Astrocyte (in vitro differentiated cells and primary cell): ENCODE measurements around the gene RASAL1. TPM values are rescaled to one million over a fixed set of nuclear protein-coding genes. Genes with fewer than 3 reads are reported as not detected.

ENCODE experiments used
- DNase-seq: peaks from one replicate; pipeline ENCODE4 v3.0.0-alpha.2; 2010; ENCODE audit warnings: low read depth
- FAIRE-seq: peaks from 2 replicates; lab custom pipeline; 2011; peaks lifted over from hg19 to GRCh38; lab: Jason Lieb, UNC
- H2AFZ ChIP-seq: 2 replicates; pipeline ENCODE4 v1.6.0; 2012; ENCODE audit warnings: low read depth, low read length, inconsistent platforms
- H3K27ac ChIP-seq: 2 replicates; pipeline ENCODE4 v1.5.1; 2011; ENCODE audit warnings: low read depth, low read length, inconsistent platforms
- H3K27me3 ChIP-seq: 2 replicates; pipeline ENCODE4 v1.6.0; 2011; ENCODE audit warnings: low read length, inconsistent platforms; ENCODE audit not compliant: insufficient read depth
- H3K36me3 ChIP-seq: 2 replicates; pipeline ENCODE4 v1.5.1; 2011; ENCODE audit warnings: low read length, inconsistent platforms; ENCODE audit not compliant: insufficient read depth
- H3K4me1 ChIP-seq: 2 replicates; pipeline ENCODE4 v1.5.1; 2011; ENCODE audit warnings: low read length, inconsistent platforms; ENCODE audit not compliant: insufficient read depth
- H3K4me2 ChIP-seq: 2 replicates; pipeline ENCODE4 v1.6.0; 2012; ENCODE audit warnings: low read length, inconsistent platforms
- H3K4me3 ChIP-seq: 2 replicates; pipeline ENCODE4 v1.5.1; 2011; ENCODE audit warnings: low read depth, mild to moderate bottlenecking, low read length, inconsistent platforms; ENCODE audit not compliant: insufficient read depth
- H3K79me2 ChIP-seq: 2 replicates; pipeline ENCODE4 v1.6.0; 2012; ENCODE audit warnings: mild to moderate bottlenecking, low read length, inconsistent platforms; ENCODE audit not compliant: insufficient read depth
- H3K9ac ChIP-seq: 2 replicates; pipeline ENCODE4 v1.6.0; 2012; ENCODE audit warnings: mild to moderate bottlenecking, low read length, inconsistent platforms
- H3K9me3 ChIP-seq: 2 replicates; pipeline ENCODE4 v1.5.1; 2012; ENCODE audit warnings: low read depth, mild to moderate bottlenecking, low read length, inconsistent platforms; ENCODE audit not compliant: insufficient read depth
- H4K20me1 ChIP-seq: 2 replicates; pipeline ENCODE4 v1.6.0; 2012; ENCODE audit warnings: low read length, inconsistent platforms; ENCODE audit not compliant: insufficient read depth
- H3K27ac Mint-ChIP-seq: one replicate; pipeline ENCODE4 v1.8.0; 2021; ENCODE audit warnings: mild to moderate bottlenecking, mixed read lengths; ENCODE audit not compliant: unreplicated experiment
- H3K27me3 Mint-ChIP-seq: one replicate; pipeline ENCODE4 v1.8.0; 2021; ENCODE audit warnings: low read depth, mixed read lengths; ENCODE audit not compliant: unreplicated experiment
- H3K36me3 Mint-ChIP-seq: one replicate; pipeline ENCODE4 v1.8.0; 2021; ENCODE audit warnings: low read depth, mixed read lengths; ENCODE audit not compliant: unreplicated experiment
- H3K4me1 Mint-ChIP-seq: one replicate; pipeline ENCODE4 v1.8.0; 2021; ENCODE audit warnings: low read depth, mixed read lengths; ENCODE audit not compliant: unreplicated experiment
- H3K4me3 Mint-ChIP-seq: one replicate; pipeline ENCODE4 v1.8.0; 2021; ENCODE audit warnings: mild to moderate bottlenecking, moderate library complexity, mixed read lengths; ENCODE audit not compliant: unreplicated experiment
- H3K9me3 Mint-ChIP-seq: one replicate; pipeline ENCODE4 v1.8.0; 2021; ENCODE audit warnings: mild to moderate bottlenecking, mixed read lengths; ENCODE audit not compliant: unreplicated experiment
- EZH2 ChIP-seq: IDR thresholded peaks from 2 replicates; pipeline ENCODE4 v1.6.1; 2012; ENCODE audit warnings: mild to moderate bottlenecking, low read length, inconsistent platforms; ENCODE audit not compliant: insufficient read depth
- total RNA-seq: library from RNA; stranded (reverse); gene quantifications from 2 replicates; pipeline ENCODE4 v1.2.1, GENCODE V29; 2021
- TF ChIP-seq, protein P1 (sequence below): IDR thresholded peaks from 2 replicates; pipeline ENCODE4 v1.5.1; 2011; ENCODE audit warnings: low read depth, mild to moderate bottlenecking, inconsistent platforms, low read length, moderate library complexity; ENCODE audit not compliant: insufficient read depth

RASAL1 gene
- total RNA-seq, 1 donor from 2014 or later: 0.48 TPM

DNA sequence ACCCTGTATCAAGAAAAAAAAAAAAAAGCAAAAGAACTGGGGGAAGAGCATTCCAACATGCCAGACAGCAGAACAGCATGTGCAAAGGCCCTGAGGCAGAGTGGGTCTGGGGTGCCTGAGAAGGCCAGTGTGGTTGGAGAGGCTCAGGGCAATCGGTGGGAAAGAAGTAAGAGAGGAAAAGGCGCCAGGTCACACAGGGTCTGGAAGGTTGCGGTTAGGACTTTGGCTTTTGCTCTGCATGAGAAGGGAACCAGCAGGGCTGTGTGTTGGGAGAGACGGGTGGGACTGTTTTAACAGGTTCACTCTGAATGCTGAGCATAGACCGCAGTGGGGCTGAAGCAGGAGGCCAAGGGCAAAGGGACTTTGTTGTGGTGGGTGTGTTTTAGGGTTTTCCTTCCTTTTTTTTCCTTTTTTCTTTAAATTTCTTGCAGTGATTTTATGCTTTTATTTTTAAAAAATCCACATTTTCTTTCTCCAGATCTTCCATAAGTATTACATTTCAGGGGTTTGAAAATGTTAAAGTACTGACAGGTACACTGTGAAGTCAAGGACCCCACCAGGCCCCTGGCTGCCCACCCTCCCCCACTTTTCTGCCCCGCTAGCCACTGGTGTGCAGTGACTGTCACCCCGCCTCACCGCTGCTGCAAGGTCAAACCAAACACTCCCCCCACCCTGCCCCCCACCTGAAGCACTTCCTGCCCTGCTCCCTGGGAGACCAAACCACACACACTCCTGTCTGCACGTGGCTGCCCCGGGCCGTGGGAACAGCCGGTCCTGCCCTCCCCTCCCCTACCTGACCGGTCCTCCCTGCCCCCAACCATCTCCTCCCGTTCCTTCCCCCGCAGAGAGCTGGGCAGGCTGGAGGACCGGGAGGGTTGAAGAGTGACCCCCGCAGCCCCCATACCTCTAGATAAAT lies 49.1 kb downstream of the RASAL1 start:
- H3K9me3 Mint-ChIP-seq: peaks cover 4% of the 10 kb centered on the region
- TF ChIP-seq, protein P1, sequence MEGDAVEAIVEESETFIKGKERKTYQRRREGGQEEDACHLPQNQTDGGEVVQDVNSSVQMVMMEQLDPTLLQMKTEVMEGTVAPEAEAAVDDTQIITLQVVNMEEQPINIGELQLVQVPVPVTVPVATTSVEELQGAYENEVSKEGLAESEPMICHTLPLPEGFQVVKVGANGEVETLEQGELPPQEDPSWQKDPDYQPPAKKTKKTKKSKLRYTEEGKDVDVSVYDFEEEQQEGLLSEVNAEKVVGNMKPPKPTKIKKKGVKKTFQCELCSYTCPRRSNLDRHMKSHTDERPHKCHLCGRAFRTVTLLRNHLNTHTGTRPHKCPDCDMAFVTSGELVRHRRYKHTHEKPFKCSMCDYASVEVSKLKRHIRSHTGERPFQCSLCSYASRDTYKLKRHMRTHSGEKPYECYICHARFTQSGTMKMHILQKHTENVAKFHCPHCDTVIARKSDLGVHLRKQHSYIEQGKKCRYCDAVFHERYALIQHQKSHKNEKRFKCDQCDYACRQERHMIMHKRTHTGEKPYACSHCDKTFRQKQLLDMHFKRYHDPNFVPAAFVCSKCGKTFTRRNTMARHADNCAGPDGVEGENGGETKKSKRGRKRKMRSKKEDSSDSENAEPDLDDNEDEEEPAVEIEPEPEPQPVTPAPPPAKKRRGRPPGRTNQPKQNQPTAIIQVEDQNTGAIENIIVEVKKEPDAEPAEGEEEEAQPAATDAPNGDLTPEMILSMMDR: no peak
- no peak for TF ChIP-seq EZH2
- no peak for FAIRE-seq
- H2AFZ ChIP-seq: no peak overlapping the region
- H3K4me2 ChIP-seq: no peak overlapping the region
- no peak overlapping the region for H3K9ac ChIP-seq
- no peak overlapping the region for H3K27ac ChIP-seq
- no peaks in the 10 kb centered on the region for H3K4me1 ChIP-seq
- no peaks in the 10 kb centered on the region for H3K9me3 ChIP-seq
- H3K4me1 Mint-ChIP-seq: peaks cover 19% of the 10 kb centered on the region
- peak overlapping the region; percentile 47 for H3K27ac Mint-ChIP-seq
- H4K20me1 ChIP-seq: no peaks in the 10 kb centered on the region
- no peaks in the 10 kb centered on the region for H3K79me2 ChIP-seq
- DNase-seq: no peak
- H3K36me3 ChIP-seq: no peaks in the 10 kb centered on the region
- H3K27me3 ChIP-seq: peaks cover 4% of the 10 kb centered on the region
- peaks cover 4% of the 10 kb centered on the region for H3K36me3 Mint-ChIP-seq
- H3K4me3 Mint-ChIP-seq: no peak overlapping the region
- no peak overlapping the region for H3K4me3 ChIP-seq
- peaks cover 55% of the 10 kb centered on the region for H3K27me3 Mint-ChIP-seq

GRCh38 chr12:113083863-113084435 lies 51.6 kb downstream of the RASAL1 start:
- Histone ChIP-seq H3K4me1 (no peaks in the 10 kb centered on the region), H2AFZ (no peak overlapping the region), H3K27ac (no peak overlapping the region), H3K9me3 (no peaks in the 10 kb centered on the region), H3K79me2 (no peaks in the 10 kb centered on the region), H4K20me1 (no peaks in the 10 kb centered on the region), H3K4me2 (no peak overlapping the region), H3K9ac (no peak overlapping the region), H3K4me3 (no peak overlapping the region), H3K27me3 (no peaks in the 10 kb centered on the region), H3K36me3 (no peaks in the 10 kb centered on the region)
- Mint-ChIP-seq H3K4me3 (peak overlapping the region; percentile 5), H3K27ac (no peak overlapping the region), H3K9me3 (peaks cover 4% of the 10 kb centered on the region), H3K36me3 (peaks cover 4% of the 10 kb centered on the region), H3K27me3 (peaks cover 48% of the 10 kb centered on the region), H3K4me1 (peaks cover 22% of the 10 kb centered on the region)
- no peak for TF ChIP-seq EZH2
- TF ChIP-seq, protein P1: no peak
- no peak for DNase-seq
- no peak for FAIRE-seq
